ENCODE measurements around the gene IFT88.
"Not testable (repeated sequence)": the region's sequence is repeated elsewhere in the genome, so short reads cannot be mapped to it uniquely, and the experiment has no call there.

IFT88 gene

DNA sequence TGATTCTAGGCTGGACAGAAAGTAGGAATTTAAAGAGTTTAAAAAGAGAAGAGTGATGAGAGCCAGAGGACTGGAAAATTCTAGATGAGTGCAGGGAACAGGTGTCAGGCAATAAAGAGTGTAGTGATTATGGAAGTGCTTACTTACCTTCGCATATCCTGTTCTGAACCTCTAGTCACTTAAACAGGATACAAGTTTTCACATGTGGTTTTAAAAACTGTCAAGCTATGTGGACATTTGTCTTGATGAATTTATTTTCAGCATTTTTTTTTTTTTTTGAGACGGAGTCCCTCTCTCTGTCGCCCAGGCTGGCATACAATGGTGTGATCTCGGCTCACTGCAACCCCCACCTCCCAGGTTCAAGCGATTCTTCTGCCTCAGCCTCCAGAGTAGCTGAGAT, 102.2 kb downstream of the IFT88 start:
- Mint-ChIP-seq H3K27me3 (ENCODE audit: low read depth, poor library complexity) (peaks cover 6% of the 10 kb centered on the region), H3K36me3 (ENCODE audit: low read depth) (peaks cover 27% of the 10 kb centered on the region), H3K4me3 (no peak overlapping the region), H3K27ac (no peak overlapping the region), H3K9me3 (no peaks in the 10 kb centered on the region), H3K4me1 (no peaks in the 10 kb centered on the region)
- TF ChIP-seq, protein P1, sequence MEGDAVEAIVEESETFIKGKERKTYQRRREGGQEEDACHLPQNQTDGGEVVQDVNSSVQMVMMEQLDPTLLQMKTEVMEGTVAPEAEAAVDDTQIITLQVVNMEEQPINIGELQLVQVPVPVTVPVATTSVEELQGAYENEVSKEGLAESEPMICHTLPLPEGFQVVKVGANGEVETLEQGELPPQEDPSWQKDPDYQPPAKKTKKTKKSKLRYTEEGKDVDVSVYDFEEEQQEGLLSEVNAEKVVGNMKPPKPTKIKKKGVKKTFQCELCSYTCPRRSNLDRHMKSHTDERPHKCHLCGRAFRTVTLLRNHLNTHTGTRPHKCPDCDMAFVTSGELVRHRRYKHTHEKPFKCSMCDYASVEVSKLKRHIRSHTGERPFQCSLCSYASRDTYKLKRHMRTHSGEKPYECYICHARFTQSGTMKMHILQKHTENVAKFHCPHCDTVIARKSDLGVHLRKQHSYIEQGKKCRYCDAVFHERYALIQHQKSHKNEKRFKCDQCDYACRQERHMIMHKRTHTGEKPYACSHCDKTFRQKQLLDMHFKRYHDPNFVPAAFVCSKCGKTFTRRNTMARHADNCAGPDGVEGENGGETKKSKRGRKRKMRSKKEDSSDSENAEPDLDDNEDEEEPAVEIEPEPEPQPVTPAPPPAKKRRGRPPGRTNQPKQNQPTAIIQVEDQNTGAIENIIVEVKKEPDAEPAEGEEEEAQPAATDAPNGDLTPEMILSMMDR (IDR thresholded peaks at IDR 0.05), result no peak
- DNase-seq, result no peak

DNA sequence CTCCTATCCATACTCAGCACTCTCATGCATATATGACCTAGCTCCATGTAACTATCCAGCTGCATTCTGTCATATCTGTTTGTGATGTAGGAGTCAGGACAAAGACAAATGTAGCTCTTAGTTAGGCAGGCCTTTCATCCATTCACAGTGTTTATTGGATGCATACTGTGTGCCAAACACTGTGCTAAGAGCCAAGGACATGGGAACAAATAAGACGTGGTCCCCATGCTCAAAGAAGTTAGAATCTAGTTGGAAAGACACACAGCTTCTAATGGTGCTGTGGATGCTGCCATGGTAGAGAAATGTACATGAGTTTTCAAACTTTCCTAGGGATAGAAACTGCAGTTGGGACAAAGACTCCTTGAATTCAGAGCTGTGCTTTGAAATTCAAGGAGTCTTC, 104.8 kb downstream of the IFT88 start:
- Mint-ChIP-seq H3K9me3 (no peaks in the 10 kb centered on the region), H3K4me1 (no peaks in the 10 kb centered on the region), H3K27me3 (ENCODE audit: low read depth, poor library complexity) (peaks cover 9% of the 10 kb centered on the region), H3K27ac (no peak overlapping the region), H3K4me3 (no peak overlapping the region), H3K36me3 (ENCODE audit: low read depth) (peaks cover 25% of the 10 kb centered on the region)
- DNase-seq, result no peak
- TF ChIP-seq, protein P1 (IDR thresholded peaks at IDR 0.05), result no peak

DNA sequence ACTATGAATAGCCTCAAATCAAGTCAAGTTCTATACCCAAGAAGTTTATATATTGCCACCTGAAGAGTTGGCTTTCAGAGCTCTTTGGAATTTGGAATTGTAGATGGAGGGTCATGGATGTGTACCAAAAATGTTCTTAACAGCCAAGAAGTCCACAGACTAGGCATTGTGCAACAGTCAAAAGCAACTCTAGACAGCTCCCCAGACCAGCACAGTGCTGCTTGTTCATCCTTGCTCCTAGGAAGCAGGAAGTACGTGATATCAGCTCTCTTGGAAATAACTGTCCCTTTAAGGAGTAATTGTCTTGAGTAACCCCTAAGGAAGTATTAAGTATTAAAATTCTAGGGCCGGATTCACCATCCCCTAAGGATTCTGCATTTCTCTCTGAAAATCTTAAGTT, 105.8 kb downstream of the IFT88 start:
- Mint-ChIP-seq H3K4me1 (no peaks in the 10 kb centered on the region), H3K27ac (no peak overlapping the region), H3K27me3 (ENCODE audit: low read depth, poor library complexity) (peaks cover 9% of the 10 kb centered on the region), H3K36me3 (ENCODE audit: low read depth) (peaks cover 25% of the 10 kb centered on the region), H3K4me3 (no peak overlapping the region), H3K9me3 (no peaks in the 10 kb centered on the region)
- no peak for DNase-seq
- TF ChIP-seq, protein P1 (IDR thresholded peaks at IDR 0.05), result no peak

DNA sequence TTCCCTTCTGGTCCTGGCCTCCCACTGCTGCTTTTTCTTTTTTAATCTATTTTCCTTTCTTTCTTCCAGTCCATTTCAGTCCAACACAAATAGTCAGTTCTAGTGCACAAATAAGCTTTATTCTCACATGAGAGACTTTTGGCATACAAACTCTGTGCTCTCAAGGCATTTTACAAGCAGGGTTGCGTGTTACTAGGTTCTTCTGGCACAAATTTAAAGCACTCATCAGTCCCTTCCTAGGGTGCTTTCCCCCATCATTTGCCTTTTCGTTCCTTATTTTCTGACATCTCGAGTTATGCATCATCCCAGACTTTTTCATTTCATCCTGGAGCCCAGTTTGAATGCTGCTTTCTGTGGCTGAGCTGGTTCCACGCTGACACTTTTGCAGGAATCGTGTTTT, 106.8 kb downstream of the IFT88 start:
- H3K27ac Mint-ChIP-seq, result peak overlapping the region; percentile 34
- peaks cover 12% of the 10 kb centered on the region for H3K27me3 Mint-ChIP-seq (ENCODE audit: low read depth, poor library complexity)
- H3K4me3 Mint-ChIP-seq, result no peak overlapping the region
- no peak for DNase-seq
- TF ChIP-seq, protein P1 (IDR thresholded peaks at IDR 0.05), result no peak
- no peaks in the 10 kb centered on the region for H3K4me1 Mint-ChIP-seq
- H3K36me3 Mint-ChIP-seq (ENCODE audit: low read depth), result peaks cover 25% of the 10 kb centered on the region
- no peaks in the 10 kb centered on the region for H3K9me3 Mint-ChIP-seq

DNA sequence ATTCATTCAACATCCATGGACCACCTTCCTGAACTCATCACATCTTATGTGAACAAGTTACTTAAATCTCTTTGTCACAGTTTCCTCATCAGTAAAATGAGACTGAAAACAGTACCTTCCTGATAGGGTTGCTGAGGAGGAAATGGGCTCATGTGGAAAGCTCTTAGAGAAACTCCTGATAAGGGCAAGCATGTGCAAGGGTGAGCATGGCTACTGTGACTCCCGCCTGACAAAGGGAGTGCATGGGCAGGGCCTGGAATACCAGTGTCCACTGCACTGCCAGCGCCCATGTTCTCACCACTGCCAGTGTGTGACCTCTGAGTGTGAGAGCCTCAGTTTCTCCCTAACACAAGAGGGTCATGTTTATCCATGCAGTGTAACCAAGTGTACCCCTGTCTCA, 109.3 kb downstream of the IFT88 start:
- H3K27me3 Mint-ChIP-seq (ENCODE audit: low read depth, poor library complexity), result peaks cover 12% of the 10 kb centered on the region

DNA sequence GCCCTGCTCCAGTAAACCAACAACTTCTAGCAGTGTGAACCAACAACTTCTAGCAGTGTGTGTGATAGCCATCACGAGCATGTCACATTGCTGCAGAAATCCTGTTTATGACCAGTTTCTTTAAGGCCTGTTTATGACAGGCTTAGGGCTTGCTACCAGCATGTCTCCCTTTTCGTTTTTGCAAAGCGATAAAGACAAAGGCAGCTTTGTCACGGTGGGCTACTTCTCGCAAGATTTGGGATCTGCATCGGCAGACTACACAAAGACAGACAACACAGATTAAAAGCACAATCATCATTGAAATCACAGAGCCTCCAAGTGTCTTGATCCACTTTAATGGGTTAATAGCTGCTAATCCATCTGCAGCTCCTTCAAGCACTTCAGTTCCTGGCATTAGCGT, 111.6 kb downstream of the IFT88 start:
- not testable (repeated sequence) for H3K4me1 Mint-ChIP-seq; H3K27me3 Mint-ChIP-seq (ENCODE audit: low read depth, poor library complexity); H3K9me3 Mint-ChIP-seq; DNase-seq; H3K27ac Mint-ChIP-seq; H3K4me3 Mint-ChIP-seq
- peaks cover 12% of the 10 kb centered on the region for H3K36me3 Mint-ChIP-seq (ENCODE audit: low read depth)

More for the DNA sequence above, 109.3 kb downstream of the IFT88 start:
- H3K36me3 Mint-ChIP-seq (ENCODE audit: low read depth), result peaks cover 20% of the 10 kb centered on the region
- H3K4me3 Mint-ChIP-seq, result no peak overlapping the region
- TF ChIP-seq, protein P1 (IDR thresholded peaks at IDR 0.05), result no peak
- H3K4me1 Mint-ChIP-seq, result no peaks in the 10 kb centered on the region
- no peaks in the 10 kb centered on the region for H3K9me3 Mint-ChIP-seq
- DNase-seq, result no peak
- no peak overlapping the region for H3K27ac Mint-ChIP-seq
